Central memory CD4-positive, alpha-beta T cell (primary cell): ENCODE results near the gene ASCL3.
"Not testable (repeated sequence)": the region's sequence is repeated elsewhere in the genome, so short reads cannot be mapped to it uniquely, and the experiment has no call there.

Source experiments
- DNase-seq: peaks from one replicate; pipeline ENCODE4 v3.0.0; 2022

ASCL3 gene

GRCh38 chr11:8947230-8947943, 4.6 kb upstream of the ASCL3 start:
- DNase-seq = no peak

GRCh38 chr11:8941341-8942103, 1.3 kb downstream of the ASCL3 start:
- DNase-seq = no peak

- DNase-seq = no peak
Observed at GRCh38 chr11:8937659-8938058, 5.2 kb downstream of the ASCL3 start.

- no peak for DNase-seq
Observed at GRCh38 chr11:8937159-8937558, 5.7 kb downstream of the ASCL3 start.

- DNase-seq = not testable (repeated sequence)
Observed at GRCh38 chr11:8935789-8936188, 7.0 kb downstream of the ASCL3 start.

GRCh38 chr11:8934742-8935488, 7.9 kb downstream of the ASCL3 start:
- DNase-seq = no peak

GRCh38 chr11:8933931-8934330, 8.9 kb downstream of the ASCL3 start:
- no peak for DNase-seq

GRCh38 chr11:8932564-8933180, 10.1 kb downstream of the ASCL3 start, which contains the start of gene C11orf16:
TSS of gene C11orf16 (minus strand) at chr11:8932947. CDS start at chr11:8932308, 639 bp downstream.
- no peak for DNase-seq

GRCh38 chr11:8930456-8931175, 12.2 kb downstream of the ASCL3 start:
- DNase-seq = no peak

- DNase-seq = no peak
Observed at GRCh38 chr11:8928981-8929615, 13.7 kb downstream of the ASCL3 start.

GRCh38 chr11:8928205-8928604, 14.6 kb downstream of the ASCL3 start:
- DNase-seq = no peak

- no peak for DNase-seq
Observed at GRCh38 chr11:8927233-8927632, 15.6 kb downstream of the ASCL3 start.

- no peak for DNase-seq
Observed at GRCh38 chr11:8926236-8926635, 16.6 kb downstream of the ASCL3 start.

GRCh38 chr11:8925711-8926110, 17.1 kb downstream of the ASCL3 start:
- DNase-seq = no peak

GRCh38 chr11:8922691-8923090, 20.1 kb downstream of the ASCL3 start:
- DNase-seq = no peak

- DNase-seq = no peak
Observed at GRCh38 chr11:8917157-8917825, 25.5 kb downstream of the ASCL3 start.

- no peak for DNase-seq
Observed at GRCh38 chr11:8914661-8915018, 28.2 kb downstream of the ASCL3 start.

GRCh38 chr11:8913961-8914660, 28.7 kb downstream of the ASCL3 start:
- peak; percentile 26 for DNase-seq

GRCh38 chr11:8911029-8911823, 31.6 kb downstream of the ASCL3 start, which contains the start of gene AKIP1:
TSS of gene AKIP1 (plus strand) at chr11:8911189. CDS start at chr11:8911450, 261 bp downstream.
- peak; percentile 70 for DNase-seq

GRCh38 chr11:8910649-8911026, 32.2 kb downstream of the ASCL3 start:
- no peak for DNase-seq
